Psoas muscle (tissue), 8 donors: Measurements from ENCODE around the gene ERP27. TPM values are rescaled to one million over a fixed set of nuclear protein-coding genes. Genes with fewer than 3 reads are reported as not detected.

ENCODE experiments used
- ATAC-seq, 4 donors: fragments of 200-7000 bp; cut with Tn5 transposase; one replicate each; pipeline ENCODE4 v1.9.1; 2020; ENCODE audit warnings: moderate library complexity in 3 of 4, mild to moderate bottlenecking in 2 of 4
- DNase-seq, 2 donors: peaks; one replicate each; pipeline ENCODE4 v3.0.0-alpha.2; 2020
- H3K27ac ChIP-seq: fragments of 200-600 bp; one replicate; pipeline ENCODE4 v1.8.0; 2022
- H3K27me3 ChIP-seq, 3 donors: fragments of 200-600 bp in 1 of 3; one replicate each; pipeline versions ENCODE4 v1.6.1 to v1.8.0; 2013 to 2022; ENCODE audit warnings: low read length in 2 of 3, mild to moderate bottlenecking in 2 of 3, moderate library complexity in 1 of 3; ENCODE audit not compliant: insufficient read depth in 3 of 3
- H3K36me3 ChIP-seq, 2 donors: fragments of 200-600 bp in 1 of 2; one replicate each; pipeline versions ENCODE4 v1.6.1 to v1.8.0; 2013 to 2022; ENCODE audit warnings: low read depth in 1 of 2, mild to moderate bottlenecking in 1 of 2, moderate library complexity in 1 of 2; ENCODE audit not compliant: insufficient read depth in 1 of 2
- H3K4me1 ChIP-seq: fragments of 200-600 bp; one replicate; pipeline ENCODE4 v1.8.0; 2022
- H3K4me3 ChIP-seq: fragments of 200-600 bp; one replicate; pipeline ENCODE4 v1.8.0; 2022; ENCODE audit warnings: mild to moderate bottlenecking
- H3K9me3 ChIP-seq: fragments of 200-600 bp; one replicate; pipeline ENCODE4 v1.8.0; 2022
- CTCF ChIP-seq: fragments of 200-600 bp; IDR thresholded peaks from one replicate; pipeline ENCODE4 v1.8.0; 2022; ENCODE audit warnings: antibody characterized with exemption
- WGBS, 3 donors: extraction: QIAGEN DNeasy Blood & Tissue Kit; methylation state at CpG; one replicate each; pipeline versions ENCODE4 v1.1.6 to v1.1.7; 2013; 5-methylcytosine and 5-hydroxymethylcytosine counted together
- intact Hi-C, 2 donors: fragments of 100-400 bp; cut with DNase I; formaldehyde crosslinking; loops; one replicate each; pipeline versions ENCODE4 v1.11.0 to v1.14.2; 2022
- polyA plus RNA-seq, 3 donors: library from polyadenylated mRNA; stranded (reverse); fragments of 200-250 nt; gene quantifications; one replicate each; pipeline ENCODE4 v1.2.3, GENCODE V29; 2013
- total RNA-seq, 4 donors: library from RNA; stranded (reverse); fragmentation: NEBNext Ultra II Directional in 2 of 4; extraction: Animal tissue kit (Norgen Biotek cat#: 25700) in 2 of 4; gene quantifications; one replicate each; pipeline versions ENCODE4 v1.2.1 to v1.2.4, GENCODE V29; 2021 to 2023
- donor health status: healthy with polysubstance abuse.
- donor health status: DM: no; HTN: no; CAD: no; lungs with moderate emphysema.
- donor health status: Bipolar disorder and iron deficiency.
- donor health status: healthy.
- donor health status: DM: yes; HTN: yes; CAD: no.
- donor health status: DM: no; HTN: no; CAD: no.
- donor health status: DM: no; HTN: no; CAD: no.
- donor health status: DM: yes; HTN: yes; CAD: no.

The ERP27 gene
- total and polyA plus RNA-seq, 7 donors: 0.05 to 0.42 (median 0.13) TPM; not detected in 1

GRCh38 chr12:14975457-14975856 lies 37.1 kb upstream of the ERP27 start:
- Histone ChIP-seq H3K36me3 (no peaks in the 10 kb centered on the region), H3K4me3 (no peak overlapping the region), H3K27me3 (no peaks in the 10 kb centered on the region), H3K9me3 (no peaks in the 10 kb centered on the region), H3K27ac (no peak overlapping the region), H3K4me1 (no peaks in the 10 kb centered on the region)
- no peak for DNase-seq
- no peak for TF ChIP-seq CTCF
- intact Hi-C loops: no loop called here
- no peak for ATAC-seq
- 76 to 83% (median 80%) methylated on average over 3 to 4 of the region's 4 CpGs for WGBS, 3 donors

GRCh38 chr12:14974633-14975032 lies 36.3 kb upstream of the ERP27 start:
- Histone ChIP-seq H3K27me3 (no peaks in the 10 kb centered on the region), H3K27ac (no peak overlapping the region), H3K9me3 (no peaks in the 10 kb centered on the region), H3K4me3 (no peak overlapping the region), H3K4me1 (no peaks in the 10 kb centered on the region), H3K36me3 (no peaks in the 10 kb centered on the region)
- 84 to 90% (median 87%) methylated on average over 3 of the region's 3 CpGs for WGBS, 3 donors
- no peak for TF ChIP-seq CTCF
- no peak for ATAC-seq
- no peak for DNase-seq
- intact Hi-C loops: no loop called here

GRCh38 chr12:14972816-14973215 lies 34.5 kb upstream of the ERP27 start, which contains the start of gene PDE6H:
PDE6H (plus strand) TSS chr12:14973042; CDS start chr12:14978013, 4,971 bp downstream.
- TF ChIP-seq CTCF: no peak
- H3K27me3 ChIP-seq: no peaks in the 10 kb centered on the region
- H3K4me1 ChIP-seq: no peaks in the 10 kb centered on the region
- no peaks in the 10 kb centered on the region for H3K9me3 ChIP-seq
- ATAC-seq (no peak), DNase-seq (no peak)
- no peaks in the 10 kb centered on the region for H3K36me3 ChIP-seq
- WGBS, 3 donors: 52 to 67% (median 66%) methylated on average over 2 of the region's 2 CpGs
- H3K4me3 ChIP-seq: no peak within 1 kb of the TSS
- no peak within 1 kb of the TSS for H3K27ac ChIP-seq
- intact Hi-C loops: no loop called here

GRCh38 chr12:14970473-14970872 lies 32.1 kb upstream of the ERP27 start:
- Histone ChIP-seq H3K27ac (no peak overlapping the region), H3K9me3 (no peaks in the 10 kb centered on the region), H3K27me3 (no peaks in the 10 kb centered on the region), H3K36me3 (no peaks in the 10 kb centered on the region), H3K4me3 (no peak overlapping the region), H3K4me1 (no peaks in the 10 kb centered on the region)
- WGBS, 3 donors: 54 to 82% (median 66%) methylated on average over 4 of the region's 4 CpGs
- no peak for DNase-seq
- ATAC-seq: no peak
- no peak for TF ChIP-seq CTCF
- intact Hi-C loops: no loop called here

- intact Hi-C loops: no loop called here
- Histone ChIP-seq H3K27me3 (no peaks in the 10 kb centered on the region), H3K36me3 (no peaks in the 10 kb centered on the region), H3K9me3 (no peaks in the 10 kb centered on the region), H3K4me1 (no peaks in the 10 kb centered on the region), H3K4me3 (no peak overlapping the region), H3K27ac (no peak overlapping the region)
- DNase-seq: no peak
- WGBS, 3 donors: 59 to 64% (median 60%) methylated on average over 3 of the region's 3 CpGs
- ATAC-seq: no peak
- no peak for TF ChIP-seq CTCF
These were observed 30.1 kb upstream of the ERP27 start for GRCh38 chr12:14968478-14968877.
